Breast epithelium (tissue), 4 donors: Measurements from ENCODE around the gene EFHD2. TPM values are rescaled to one million over a fixed set of nuclear protein-coding genes. Genes with fewer than 3 reads are reported as not detected.

Experiments
- DNase-seq, 2 donors: peaks; one replicate each; pipeline ENCODE4 v3.0.0-alpha.2; 2019; ENCODE audit warnings: low spot score in 2 of 2
- H3K27ac ChIP-seq, 2 donors: fragments of 200-600 bp; sonication (generic) in 1 of 2; one replicate each; pipeline ENCODE4 v1.5.1; 2016 to 2019; ENCODE audit warnings: mild to moderate bottlenecking in 1 of 2
- H3K27me3 ChIP-seq, 2 donors: fragments of 200-600 bp; sonication (generic) in 1 of 2; one replicate each; pipeline versions ENCODE4 v1.5.1 to v1.6.0; 2017 to 2019; ENCODE audit warnings: control low read depth in 1 of 2, mild to moderate bottlenecking in 1 of 2
- H3K36me3 ChIP-seq: fragments of 200-600 bp; one replicate; pipeline ENCODE4 v1.5.1; 2019
- H3K4me1 ChIP-seq, 2 donors: fragments of 200-600 bp; sonication (generic); one replicate each; pipeline ENCODE4 v1.5.1; 2016 to 2019; ENCODE audit warnings: control low read depth in 1 of 2
- H3K4me3 ChIP-seq, 3 donors: fragments of 200-600 bp; sonication (generic); 1 replicate in 2 of 3; 2 replicates in 1 of 3; pipeline ENCODE4 v1.5.1; 2016 to 2019; ENCODE audit warnings: mild to moderate bottlenecking in 3 of 3, moderate library complexity in 2 of 3
- H3K9me3 ChIP-seq, 2 donors: fragments of 200-600 bp; sonication (generic) in 1 of 2; one replicate each; pipeline ENCODE4 v1.5.1; 2016 to 2019; ENCODE audit warnings: control low read depth in 1 of 2
- CTCF ChIP-seq, 3 donors: fragments of 450-650 bp; IDR thresholded peaks; one replicate each; pipeline ENCODE4 v1.5.1; 2016 to 2017; ENCODE audit warnings: antibody characterized with exemption in 3 of 3, mild to moderate bottlenecking in 3 of 3, moderate library complexity in 3 of 3
- POLR2A ChIP-seq: fragments of 450-650 bp; IDR thresholded peaks from one replicate; pipeline ENCODE4 v1.6.1; 2016; ENCODE audit warnings: antibody characterized with exemption, mild to moderate bottlenecking, moderate library complexity
- POLR2AphosphoS5 ChIP-seq, 3 donors: sonication (generic); formaldehyde crosslinking; IDR thresholded peaks; one replicate each; pipeline ENCODE4 v1.6.1; 2017; ENCODE audit warnings: antibody characterized with exemption in 3 of 3
- intact Hi-C: fragments of 100-400 bp; cut with DNase I; formaldehyde crosslinking; loops from one replicate; pipeline ENCODE4 v1.15.1; 2023; ENCODE audit warnings: low total_unique reads
- total RNA-seq, 3 donors: library from RNA; depleted of rRNA; stranded (reverse); fragments of >200 nt; gene quantifications; one replicate each; pipeline ENCODE4 v1.1.0, GENCODE V29; 2016

EFHD2 gene
- total RNA-seq, 3 donors from 2014 or later: 24.9 to 43.9 (median 32.8) TPM

GRCh38 chr1:15448877-15449462, 39.3 kb downstream of the EFHD2 start:
- H3K9me3 ChIP-seq: no peaks in the 10 kb centered on the region
- H3K27ac ChIP-seq: no peak overlapping the region
- intact Hi-C loops: no loop called here
- DNase-seq: no peak
- H3K4me1 ChIP-seq: no peaks in the 10 kb centered on the region
- H3K27me3 ChIP-seq: no peaks in the 10 kb centered on the region
- no peaks in the 10 kb centered on the region for H3K36me3 ChIP-seq
- TF ChIP-seq CTCF (IDR thresholded peaks at IDR 0.05) (no peak), POLR2A (no peak), POLR2AphosphoS5 (IDR thresholded peaks at IDR 0.05) (no peak)
- H3K4me3 ChIP-seq: no peak overlapping the region

GRCh38 chr1:15449567-15449966, 39.9 kb downstream of the EFHD2 start:
- no peaks in the 10 kb centered on the region for H3K4me1 ChIP-seq
- no peaks in the 10 kb centered on the region for H3K9me3 ChIP-seq
- DNase-seq: no peak
- no peaks in the 10 kb centered on the region for H3K36me3 ChIP-seq
- no peak overlapping the region for H3K4me3 ChIP-seq
- intact Hi-C loops: no loop called here
- H3K27me3 ChIP-seq: no peaks in the 10 kb centered on the region
- no peak overlapping the region for H3K27ac ChIP-seq
- TF ChIP-seq POLR2AphosphoS5 (IDR thresholded peaks at IDR 0.05) (no peak), POLR2A (no peak), CTCF (IDR thresholded peaks at IDR 0.05) (no peak)

- TF ChIP-seq CTCF (IDR thresholded peaks at IDR 0.05) (no peak), POLR2AphosphoS5 (IDR thresholded peaks at IDR 0.05) (no peak), POLR2A (no peak)
- DNase-seq: no peak
- Histone ChIP-seq H3K27ac (no peak overlapping the region), H3K27me3 (no peaks in the 10 kb centered on the region), H3K4me3 (no peak overlapping the region), H3K4me1 (no peaks in the 10 kb centered on the region), H3K36me3 (no peaks in the 10 kb centered on the region), H3K9me3 (no peaks in the 10 kb centered on the region)
- intact Hi-C loops: no loop called here
Observed at GRCh38 chr1:15451014-15451722, 41.5 kb downstream of the EFHD2 start.

GRCh38 chr1:15452216-15452615, 42.5 kb downstream of the EFHD2 start:
- Histone ChIP-seq H3K4me3 (no peak overlapping the region), H3K27me3 (no peaks in the 10 kb centered on the region), H3K9me3 (no peaks in the 10 kb centered on the region), H3K4me1 (no peaks in the 10 kb centered on the region), H3K36me3 (no peaks in the 10 kb centered on the region), H3K27ac (no peak overlapping the region)
- DNase-seq: no peak
- intact Hi-C loops: no loop called here
- TF ChIP-seq CTCF (IDR thresholded peaks at IDR 0.05): no peak
- no peak for TF ChIP-seq POLR2A
- TF ChIP-seq POLR2AphosphoS5 (IDR thresholded peaks at IDR 0.05): no peak

GRCh38 chr1:15452866-15453571, 43.3 kb downstream of the EFHD2 start:
- Histone ChIP-seq H3K36me3 (no peaks in the 10 kb centered on the region), H3K27ac (no peak overlapping the region), H3K4me3 (no peak overlapping the region), H3K4me1 (no peaks in the 10 kb centered on the region), H3K9me3 (no peaks in the 10 kb centered on the region), H3K27me3 (no peaks in the 10 kb centered on the region)
- no peak for TF ChIP-seq POLR2A
- no peak for TF ChIP-seq POLR2AphosphoS5 (IDR thresholded peaks at IDR 0.05)
- TF ChIP-seq CTCF (IDR thresholded peaks at IDR 0.05): no peak
- DNase-seq: no peak
- intact Hi-C loops: no loop called here
